ENCODE results near the gene RYR3.
A peak's percentile ranks its signal among the peaks of the same experiment; 100 is the strongest.

The RYR3 gene

GRCh38 chr15:33310481-33311311 is at the start of gene RYR3:
RYR3 (plus strand) TSS chr15:33310967; CDS start chr15:33311046, 79 bp downstream.
- no peak for DNase-seq

- no peak for DNase-seq
Observed at GRCh38 chr15:33262306-33262705, 48.5 kb upstream of the RYR3 start.

GRCh38 chr15:33277689-33278088 is 33.1 kb upstream of the RYR3 start:
- no peak for DNase-seq

- peak; percentile 14 for DNase-seq
Observed at GRCh38 chr15:33278816-33279612, 31.8 kb upstream of the RYR3 start.

- no peak for DNase-seq
Observed at GRCh38 chr15:33279613-33280205, 31.1 kb upstream of the RYR3 start.

- DNase-seq: no peak
Observed at GRCh38 chr15:33282226-33283020, 28.3 kb upstream of the RYR3 start.

- DNase-seq: no peak
Observed at GRCh38 chr15:33283576-33283975, 27.2 kb upstream of the RYR3 start.

- DNase-seq: no peak
Observed at GRCh38 chr15:33284336-33284735, 26.4 kb upstream of the RYR3 start.

GRCh38 chr15:33292717-33293307 is 18.0 kb upstream of the RYR3 start:
- peak; percentile 36 for DNase-seq

GRCh38 chr15:33293713-33294334 is 16.9 kb upstream of the RYR3 start:
- no peak for DNase-seq

GRCh38 chr15:33296050-33296449 is 14.7 kb upstream of the RYR3 start:
- no peak for DNase-seq

GRCh38 chr15:33296856-33297255 is 13.9 kb upstream of the RYR3 start:
- DNase-seq: no peak

GRCh38 chr15:33298631-33299030 is 12.1 kb upstream of the RYR3 start:
- no peak for DNase-seq

- DNase-seq: no peak
Observed at GRCh38 chr15:33304924-33305323, 5.8 kb upstream of the RYR3 start.

GRCh38 chr15:33309602-33310276 is 1.0 kb upstream of the RYR3 start:
- peak; percentile 72 for DNase-seq

GRCh38 chr15:33311312-33311971 is 675 bp downstream of the RYR3 start:
- DNase-seq: no peak

- DNase-seq: no peak
Observed at GRCh38 chr15:33313491-33313890, 2.7 kb downstream of the RYR3 start.

- no peak for DNase-seq
Observed at GRCh38 chr15:33314069-33314468, 3.3 kb downstream of the RYR3 start.

GRCh38 chr15:33315044-33315443 is 4.3 kb downstream of the RYR3 start:
- no peak for DNase-seq

GRCh38 chr15:33317896-33318295 is 7.1 kb downstream of the RYR3 start:
- DNase-seq: no peak

- DNase-seq: no peak
Observed at GRCh38 chr15:33320017-33320416, 9.2 kb downstream of the RYR3 start.
